D721Med (cell line): ENCODE data around the gene FHIP1A.

ENCODE experiments used
- DNase-seq: peaks from one replicate; pipeline ENCODE4 v3.0.0; 2011; ENCODE audit warnings: low spot score; ENCODE audit not compliant: insufficient read length
- FAIRE-seq: peaks from 2 replicates; lab custom pipeline; 2011; peaks lifted over from hg19 to GRCh38; lab: Jason Lieb, UNC
- TF ChIP-seq, protein P1 (sequence below): IDR thresholded peaks from 2 replicates; pipeline ENCODE4 v1.5.1; 2012; ENCODE audit warnings: mild to moderate bottlenecking, control low read depth; ENCODE audit not compliant: insufficient read depth; ENCODE audit errors: missing control alignments

The FHIP1A gene

DNA sequence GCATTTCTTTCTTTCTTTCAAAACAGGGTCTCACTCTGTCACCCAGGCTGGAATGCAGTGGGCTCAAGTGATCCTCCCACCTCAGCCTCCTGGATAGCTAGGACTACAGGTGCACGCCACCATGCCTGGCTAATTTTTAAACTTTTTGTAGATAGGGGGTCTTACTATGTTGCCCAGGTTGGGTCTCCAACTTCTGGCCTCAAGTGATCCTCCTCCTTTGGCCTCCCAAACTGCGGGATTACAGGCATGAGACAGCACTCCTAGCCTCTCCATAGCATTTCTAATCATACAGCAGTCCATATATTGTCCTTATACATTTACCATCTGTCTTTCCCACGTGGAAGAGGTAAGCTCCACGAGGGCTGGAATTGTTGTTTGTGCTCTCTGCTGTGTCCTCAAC is 2.0 kb upstream of the FHIP1A start:
- TF ChIP-seq, protein P1, sequence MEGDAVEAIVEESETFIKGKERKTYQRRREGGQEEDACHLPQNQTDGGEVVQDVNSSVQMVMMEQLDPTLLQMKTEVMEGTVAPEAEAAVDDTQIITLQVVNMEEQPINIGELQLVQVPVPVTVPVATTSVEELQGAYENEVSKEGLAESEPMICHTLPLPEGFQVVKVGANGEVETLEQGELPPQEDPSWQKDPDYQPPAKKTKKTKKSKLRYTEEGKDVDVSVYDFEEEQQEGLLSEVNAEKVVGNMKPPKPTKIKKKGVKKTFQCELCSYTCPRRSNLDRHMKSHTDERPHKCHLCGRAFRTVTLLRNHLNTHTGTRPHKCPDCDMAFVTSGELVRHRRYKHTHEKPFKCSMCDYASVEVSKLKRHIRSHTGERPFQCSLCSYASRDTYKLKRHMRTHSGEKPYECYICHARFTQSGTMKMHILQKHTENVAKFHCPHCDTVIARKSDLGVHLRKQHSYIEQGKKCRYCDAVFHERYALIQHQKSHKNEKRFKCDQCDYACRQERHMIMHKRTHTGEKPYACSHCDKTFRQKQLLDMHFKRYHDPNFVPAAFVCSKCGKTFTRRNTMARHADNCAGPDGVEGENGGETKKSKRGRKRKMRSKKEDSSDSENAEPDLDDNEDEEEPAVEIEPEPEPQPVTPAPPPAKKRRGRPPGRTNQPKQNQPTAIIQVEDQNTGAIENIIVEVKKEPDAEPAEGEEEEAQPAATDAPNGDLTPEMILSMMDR, result no peak
- DNase-seq (no peak), FAIRE-seq (no peak)

DNA sequence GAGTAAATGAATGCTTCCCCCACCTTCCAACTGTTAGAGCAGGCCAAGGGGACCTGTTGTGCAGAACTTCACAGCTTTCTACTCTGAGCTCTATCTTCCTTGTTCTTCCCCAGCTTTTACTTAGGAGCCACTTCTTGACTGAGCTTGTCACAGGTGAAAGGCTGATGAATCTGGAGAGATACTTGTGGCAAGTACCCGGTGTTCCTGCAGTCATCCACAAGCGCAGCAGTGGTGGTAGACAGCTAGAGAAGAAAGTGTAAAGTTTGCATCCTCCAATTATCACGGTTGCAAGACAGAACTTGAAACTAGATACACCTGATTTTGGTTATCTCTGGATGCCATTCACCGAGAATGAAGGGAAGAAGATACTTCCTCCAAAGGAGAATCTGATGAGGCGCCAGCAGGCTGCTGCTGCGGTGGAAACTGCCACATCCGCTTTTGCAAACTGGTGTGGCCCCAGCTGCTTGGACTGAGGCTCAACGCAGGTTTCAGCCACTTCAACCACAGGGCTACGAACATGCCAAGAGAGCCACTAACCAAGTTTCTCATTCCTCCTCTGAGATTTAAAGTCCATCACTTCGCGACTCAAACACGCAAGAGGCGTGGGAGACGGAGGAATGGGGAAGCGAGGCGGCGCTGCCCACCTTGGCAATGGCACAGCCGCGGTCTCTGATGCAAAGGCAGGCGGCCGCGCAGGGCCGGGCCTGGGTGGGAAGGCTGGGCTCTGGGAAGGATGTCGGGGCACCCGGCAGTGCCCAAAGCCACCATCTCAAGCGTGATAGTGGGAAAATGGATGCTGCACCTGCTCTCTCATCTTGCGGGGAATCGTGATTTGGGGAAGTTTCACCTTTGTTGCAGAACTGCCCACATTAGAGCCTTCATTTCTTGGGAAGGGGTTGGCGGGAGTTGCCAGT is 1.3 kb upstream of the FHIP1A start:
- TF ChIP-seq, protein P1, result no peak
- DNase-seq, result no peak
- FAIRE-seq, result no peak

DNA sequence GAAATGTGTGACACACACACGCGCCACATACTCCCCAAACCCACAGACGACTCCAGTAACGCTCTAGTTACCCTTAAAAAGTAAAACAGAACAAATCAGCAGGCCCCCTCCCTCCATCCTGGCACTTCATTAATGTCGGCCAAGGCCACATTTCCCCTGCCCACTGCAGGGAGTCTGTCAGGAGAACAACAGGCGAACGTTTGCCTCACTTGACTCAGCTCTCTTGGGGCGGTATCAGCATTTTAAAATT is 671 bp upstream of the FHIP1A start:
- TF ChIP-seq, protein P1, result no peak
- FAIRE-seq, result no peak

DNA sequence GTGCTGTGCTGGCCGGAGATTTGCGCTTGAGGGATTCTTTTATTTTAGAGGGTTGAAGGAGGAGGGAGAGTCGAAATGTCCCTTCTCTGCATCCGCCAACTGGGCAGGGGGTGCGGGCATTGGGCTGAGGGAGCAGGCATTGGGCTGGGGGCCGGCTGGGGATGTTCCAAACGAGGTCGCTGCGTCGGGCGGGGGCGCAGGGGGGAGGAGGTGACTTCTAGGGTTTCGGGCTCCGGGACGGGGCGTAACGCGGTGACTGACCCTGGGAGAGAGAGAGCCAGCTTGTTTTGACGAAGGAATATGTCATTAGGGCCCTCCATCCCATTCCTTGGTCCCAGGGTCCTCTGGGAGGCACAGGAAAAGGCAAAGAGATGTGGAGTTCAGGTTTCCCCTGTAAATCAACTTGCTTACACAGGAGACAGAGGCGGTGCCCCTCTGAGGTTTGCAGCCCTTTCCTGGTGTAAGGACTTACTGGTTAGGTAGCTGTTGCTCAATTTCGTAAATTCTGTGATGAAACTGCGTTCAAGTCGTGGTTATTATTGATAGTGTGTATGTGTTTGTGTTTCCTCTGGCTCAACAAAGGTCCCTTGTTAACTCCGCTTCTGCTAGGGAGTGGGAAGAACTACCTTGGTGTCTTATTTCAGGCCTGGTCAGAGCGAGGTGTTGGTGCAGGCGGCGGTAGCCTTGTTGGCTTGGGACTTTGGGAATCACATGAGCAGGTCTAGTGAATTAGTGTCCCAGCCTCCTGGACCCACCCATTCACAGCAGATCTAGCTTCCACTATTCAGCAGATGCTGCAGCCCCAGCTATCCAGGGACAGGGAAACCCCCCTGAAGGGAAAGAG is 716 bp downstream of the FHIP1A start:
- FAIRE-seq (no peak), DNase-seq (no peak)
- TF ChIP-seq, protein P1, result no peak

More for the DNA sequence above, 671 bp upstream of the FHIP1A start:
- DNase-seq, result no peak

DNA sequence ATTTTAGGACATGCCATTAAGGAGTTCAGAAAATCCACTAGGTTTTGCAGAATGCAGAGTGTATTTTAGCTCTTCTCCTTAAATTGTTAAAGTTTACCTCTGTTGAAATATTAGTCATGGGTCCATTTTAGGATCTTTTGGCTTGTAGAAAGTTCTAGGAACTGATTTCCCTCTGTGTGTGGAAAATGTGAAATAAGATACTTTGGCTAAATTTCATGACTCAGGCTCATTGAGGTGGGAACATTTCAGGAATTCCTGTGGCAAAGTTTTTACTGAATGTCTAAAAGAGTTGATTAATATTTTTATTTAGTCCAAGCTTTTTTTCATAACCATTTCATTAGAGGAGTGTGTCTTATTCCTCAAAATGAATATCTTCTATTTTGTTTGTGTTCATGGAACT is 7.0 kb downstream of the FHIP1A start:
- FAIRE-seq (no peak), DNase-seq (no peak)

DNA sequence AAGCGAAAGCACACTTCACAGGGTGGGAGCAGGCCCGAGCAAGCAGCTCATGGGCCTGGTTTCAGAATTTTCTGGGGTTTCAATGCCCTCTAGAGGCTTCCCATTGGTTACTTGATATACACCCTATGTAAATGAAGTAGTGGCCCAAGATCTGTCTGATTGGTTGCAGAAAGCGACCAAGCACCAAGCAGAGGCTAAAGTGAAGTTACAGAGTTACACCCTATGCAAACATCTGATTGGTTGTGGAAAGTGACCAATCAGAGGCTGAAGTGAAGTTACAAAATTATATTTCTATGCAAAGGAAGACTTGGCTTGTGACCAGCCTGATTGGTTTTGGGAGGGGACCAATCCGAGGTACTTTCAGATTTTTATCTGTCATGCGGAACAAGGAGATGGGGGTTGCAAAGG is 8.2 kb downstream of the FHIP1A start:
- FAIRE-seq (no peak), DNase-seq (no peak)
- TF ChIP-seq, protein P1, result no peak

More for the DNA sequence above, 7.0 kb downstream of the FHIP1A start:
- TF ChIP-seq, protein P1, result no peak
